ENCODE measurements around the gene KCNK3. TPM values are rescaled to one million over a fixed set of nuclear protein-coding genes. Genes with fewer than 3 reads are reported as not detected.

KCNK3 gene
- total and polyA plus RNA-seq, 2 of the 13 experiments (the other 11 are each of a cell fraction or from before 2014, with no cell fraction given), result not detected

DNA sequence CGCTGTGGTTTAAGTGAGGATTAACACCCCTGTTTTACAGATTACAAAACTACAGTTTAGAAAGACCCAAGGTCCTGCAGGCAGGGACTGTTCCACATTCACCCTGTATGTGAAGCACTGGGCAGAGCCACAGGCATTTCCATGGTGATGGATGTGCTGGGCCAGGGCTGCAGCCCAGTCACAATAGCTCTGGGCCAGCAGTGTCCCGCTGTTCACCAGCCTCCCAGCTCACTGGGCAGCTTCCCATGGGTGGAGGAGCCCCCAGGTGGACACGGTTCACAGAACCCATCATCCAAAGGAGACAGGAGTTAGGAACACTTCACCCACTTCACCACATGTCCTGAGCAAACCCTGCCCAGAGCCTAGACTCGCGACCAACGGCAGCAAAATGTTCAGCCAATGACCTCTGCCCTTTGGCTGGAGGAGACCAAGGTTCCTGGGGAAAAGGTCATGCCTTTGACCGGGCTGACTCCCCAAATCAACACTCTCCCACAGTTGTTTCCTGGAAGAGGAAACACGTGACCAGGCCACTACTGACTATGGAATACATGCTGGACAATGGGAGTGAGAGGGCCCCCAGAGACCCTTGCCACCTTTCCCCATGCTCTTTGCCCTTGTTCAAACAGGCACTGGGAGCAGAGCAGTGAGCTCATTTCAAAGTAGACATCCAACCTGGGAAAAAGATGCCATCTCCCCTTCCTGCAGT lies 43.5 kb downstream of the KCNK3 start (continued):
- TF ChIP-seq, protein P1, sequence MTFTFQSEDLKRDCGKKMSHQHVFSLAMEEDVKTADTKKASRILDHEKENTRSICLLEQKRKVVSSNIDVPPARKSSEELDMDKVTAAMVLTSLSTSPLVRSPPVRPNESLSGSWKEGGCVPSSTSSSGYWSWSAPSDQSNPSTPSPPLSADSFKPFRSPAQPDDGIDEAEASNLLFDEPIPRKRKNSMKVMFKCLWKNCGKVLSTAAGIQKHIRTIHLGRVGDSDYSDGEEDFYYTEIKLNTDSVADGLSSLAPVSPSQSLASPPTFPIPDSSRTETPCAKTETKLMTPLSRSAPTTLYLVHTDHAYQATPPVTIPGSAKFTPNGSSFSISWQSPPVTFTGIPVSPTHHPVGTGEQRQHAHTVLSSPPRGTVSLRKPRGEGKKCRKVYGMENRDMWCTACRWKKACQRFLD (CRISPR knock-in tag; IDR thresholded peaks at IDR 0.05; ENCODE audit: borderline replicate concordance), result no peak
- TF ChIP-seq, protein P2, sequence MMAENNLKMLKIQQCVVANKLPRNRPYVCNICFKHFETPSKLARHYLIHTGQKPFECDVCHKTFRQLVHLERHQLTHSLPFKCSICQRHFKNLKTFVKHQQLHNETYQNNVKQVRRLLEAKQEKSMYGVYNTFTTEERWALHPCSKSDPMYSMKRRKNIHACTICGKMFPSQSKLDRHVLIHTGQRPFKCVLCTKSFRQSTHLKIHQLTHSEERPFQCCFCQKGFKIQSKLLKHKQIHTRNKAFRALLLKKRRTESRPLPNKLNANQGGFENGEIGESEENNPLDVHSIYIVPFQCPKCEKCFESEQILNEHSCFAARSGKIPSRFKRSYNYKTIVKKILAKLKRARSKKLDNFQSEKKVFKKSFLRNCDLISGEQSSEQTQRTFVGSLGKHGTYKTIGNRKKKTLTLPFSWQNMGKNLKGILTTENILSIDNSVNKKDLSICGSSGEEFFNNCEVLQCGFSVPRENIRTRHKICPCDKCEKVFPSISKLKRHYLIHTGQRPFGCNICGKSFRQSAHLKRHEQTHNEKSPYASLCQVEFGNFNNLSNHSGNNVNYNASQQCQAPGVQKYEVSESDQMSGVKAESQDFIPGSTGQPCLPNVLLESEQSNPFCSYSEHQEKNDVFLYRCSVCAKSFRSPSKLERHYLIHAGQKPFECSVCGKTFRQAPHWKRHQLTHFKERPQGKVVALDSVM (CRISPR knock-in tag; IDR thresholded peaks at IDR 0.05), result no peak
- TF ChIP-seq PLRG1 (conservative IDR thresholded peaks at IDR 0.05), result no peak
- TF ChIP-seq KAT7 (CRISPR knock-in tag; IDR thresholded peaks at IDR 0.05; ENCODE audit: borderline replicate concordance), result no peak
- TF ChIP-seq PAF1 (CRISPR knock-in tag; IDR thresholded peaks at IDR 0.05), result no peak
- TF ChIP-seq PHF21A (CRISPR knock-in tag; IDR thresholded peaks at IDR 0.05), result peak; percentile 38; the same call in 1 of the 2 replicates
- no peak for TF ChIP-seq ZNF746 (CRISPR knock-in tag; IDR thresholded peaks at IDR 0.05)
- TF ChIP-seq SKI (IDR thresholded peaks at IDR 0.05; ENCODE audit: partially characterized antibody), result peak; percentile 94
- TF ChIP-seq, protein P3, sequence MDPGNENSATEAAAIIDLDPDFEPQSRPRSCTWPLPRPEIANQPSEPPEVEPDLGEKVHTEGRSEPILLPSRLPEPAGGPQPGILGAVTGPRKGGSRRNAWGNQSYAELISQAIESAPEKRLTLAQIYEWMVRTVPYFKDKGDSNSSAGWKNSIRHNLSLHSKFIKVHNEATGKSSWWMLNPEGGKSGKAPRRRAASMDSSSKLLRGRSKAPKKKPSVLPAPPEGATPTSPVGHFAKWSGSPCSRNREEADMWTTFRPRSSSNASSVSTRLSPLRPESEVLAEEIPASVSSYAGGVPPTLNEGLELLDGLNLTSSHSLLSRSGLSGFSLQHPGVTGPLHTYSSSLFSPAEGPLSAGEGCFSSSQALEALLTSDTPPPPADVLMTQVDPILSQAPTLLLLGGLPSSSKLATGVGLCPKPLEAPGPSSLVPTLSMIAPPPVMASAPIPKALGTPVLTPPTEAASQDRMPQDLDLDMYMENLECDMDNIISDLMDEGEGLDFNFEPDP (CRISPR knock-in tag; conservative IDR thresholded peaks at IDR 0.05), result no peak
- TF ChIP-seq, protein P4, sequence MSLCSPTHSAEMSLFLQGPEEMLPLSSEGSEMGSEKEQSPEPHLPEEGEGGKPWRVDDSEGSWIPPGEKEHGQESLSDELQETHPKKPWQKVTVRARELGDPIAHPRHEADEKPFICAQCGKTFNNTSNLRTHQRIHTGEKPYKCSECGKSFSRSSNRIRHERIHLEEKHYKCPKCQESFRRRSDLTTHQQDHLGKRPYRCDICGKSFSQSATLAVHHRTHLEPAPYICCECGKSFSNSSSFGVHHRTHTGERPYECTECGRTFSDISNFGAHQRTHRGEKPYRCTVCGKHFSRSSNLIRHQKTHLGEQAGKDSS (CRISPR knock-in tag; IDR thresholded peaks at IDR 0.05; ENCODE audit: borderline replicate concordance, low read depth), result peak; percentile 51; the same call in 1 of the 2 replicates
- no peak for TF ChIP-seq ZNF777 (CRISPR knock-in tag; IDR thresholded peaks at IDR 0.05)
- TF ChIP-seq CENPX (CRISPR knock-in tag; IDR thresholded peaks at IDR 0.05), result no peak
- no peak for TF ChIP-seq GZF1 (CRISPR knock-in tag; IDR thresholded peaks at IDR 0.05)
- TF ChIP-seq KMT2A (CRISPR knock-in tag; IDR thresholded peaks at IDR 0.05), result no peak
- no peak for TF ChIP-seq ZNF75D (CRISPR knock-in tag; IDR thresholded peaks at IDR 0.05; ENCODE audit: borderline replicate concordance)
- no peak for TF ChIP-seq ARNT (IDR thresholded peaks at IDR 0.05)
- no peak for TF ChIP-seq RORA (CRISPR knock-in tag; IDR thresholded peaks at IDR 0.05)
- no peak for TF ChIP-seq POLR2AphosphoS2 (IDR thresholded peaks at IDR 0.05; ENCODE audit: low read depth, low read length)
- TF ChIP-seq MED1 (CRISPR knock-in tag; IDR thresholded peaks at IDR 0.05), result peak; percentile 80
- no peak for TF ChIP-seq ZNF567 (CRISPR knock-in tag; IDR thresholded peaks at IDR 0.05; ENCODE audit: borderline replicate concordance)
- TF ChIP-seq, protein P5, sequence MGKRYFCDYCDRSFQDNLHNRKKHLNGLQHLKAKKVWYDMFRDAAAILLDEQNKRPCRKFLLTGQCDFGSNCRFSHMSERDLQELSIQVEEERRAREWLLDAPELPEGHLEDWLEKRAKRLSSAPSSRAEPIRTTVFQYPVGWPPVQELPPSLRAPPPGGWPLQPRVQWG (CRISPR knock-in tag; IDR thresholded peaks at IDR 0.05; ENCODE audit: borderline replicate concordance, low read depth), result no peak
- no peak for TF ChIP-seq RELA (CRISPR knock-in tag; IDR thresholded peaks at IDR 0.05)
- TF ChIP-seq NFE2L2 (IDR thresholded peaks at IDR 0.05; ENCODE audit: low read length), result no peak
- TF ChIP-seq BORCS8-MEF2B (CRISPR knock-in tag; IDR thresholded peaks at IDR 0.05), result no peak

All from HepG2 (cell line).